HUES64 (cell line): ENCODE data around the gene LCA5L.
"Not testable (repeated sequence)": the region's sequence is repeated elsewhere in the genome, so short reads cannot be mapped to it uniquely, and the experiment has no call there.

Experiments used
- H3K27ac ChIP-seq: 2 replicates; pipeline ENCODE4 v1.7.0; 2013; ENCODE audit warnings: low read depth, low read length, inconsistent platforms
- H3K27me3 ChIP-seq: 2 replicates; pipeline ENCODE4 v1.6.1; 2013; ENCODE audit warnings: mild to moderate bottlenecking, low read length; ENCODE audit not compliant: insufficient read depth
- H3K36me3 ChIP-seq: 2 replicates; pipeline ENCODE4 v1.6.1; 2013; ENCODE audit warnings: mild to moderate bottlenecking, low read length; ENCODE audit not compliant: insufficient read depth
- H3K4me1 ChIP-seq: 2 replicates; pipeline ENCODE4 v1.6.1; 2013; ENCODE audit warnings: mild to moderate bottlenecking, low read length, moderate library complexity; ENCODE audit not compliant: insufficient read depth
- H3K4me3 ChIP-seq: 2 replicates; pipeline ENCODE4 v1.5.1; 2013; ENCODE audit warnings: mild to moderate bottlenecking, low read length, moderate library complexity
- H3K9ac ChIP-seq: 2 replicates; pipeline ENCODE4 v1.6.1; 2013; ENCODE audit warnings: mild to moderate bottlenecking, low read depth, low read length
- H3K9me3 ChIP-seq: 2 replicates; pipeline ENCODE4 v1.6.1; 2013; ENCODE audit warnings: low read depth, low read length; ENCODE audit not compliant: insufficient read depth
- WGBS: fragments of 150-250, 120-280 bp; methylation state at CpG from one replicate; pipeline ENCODE4 v1.1.7; 2013; ENCODE audit warnings: missing lambda C conversion rate; 5-methylcytosine and 5-hydroxymethylcytosine counted together

Gene LCA5L

GRCh38 chr21:39422527-39423241 lies 22.9 kb downstream of the LCA5L start:
- WGBS, result 68% methylated on average over 5 of the region's 5 CpGs
- no peak overlapping the region for H3K4me3 ChIP-seq
- no peaks in the 10 kb centered on the region for H3K36me3 ChIP-seq
- H3K27me3 ChIP-seq, result no peaks in the 10 kb centered on the region
- no peak overlapping the region for H3K27ac ChIP-seq
- no peak overlapping the region for H3K9ac ChIP-seq
- no peaks in the 10 kb centered on the region for H3K9me3 ChIP-seq
- H3K4me1 ChIP-seq, result peaks cover 11% of the 10 kb centered on the region

- H3K4me1 ChIP-seq, result peaks cover 11% of the 10 kb centered on the region
- not testable (repeated sequence) for H3K27me3 ChIP-seq, H3K9ac ChIP-seq, H3K27ac ChIP-seq, H3K36me3 ChIP-seq, H3K4me3 ChIP-seq, H3K9me3 ChIP-seq
- WGBS, result 96% methylated on average over 5 of the region's 5 CpGs
Observed at GRCh38 chr21:39419204-39419603, 26.4 kb downstream of the LCA5L start.

GRCh38 chr21:39406065-39406464 lies 39.5 kb downstream of the LCA5L start:
- Histone ChIP-seq H3K4me3 (no peak overlapping the region), H3K9ac (no peak overlapping the region), H3K27me3 (no peaks in the 10 kb centered on the region), H3K27ac (no peak overlapping the region), H3K4me1 (no peaks in the 10 kb centered on the region), H3K9me3 (peaks cover 9% of the 10 kb centered on the region; the same call in 1 of the 2 replicates), H3K36me3 (peaks cover 13% of the 10 kb centered on the region)
- WGBS, result 96% methylated on average over 2 of the region's 2 CpGs

GRCh38 chr21:39400173-39400572 lies 45.4 kb downstream of the LCA5L start:
- no peaks in the 10 kb centered on the region for H3K4me1 ChIP-seq
- 92% methylated on average over 3 of the region's 8 CpGs for WGBS
- H3K9me3 ChIP-seq, result no peaks in the 10 kb centered on the region
- no peak overlapping the region for H3K9ac ChIP-seq
- H3K4me3 ChIP-seq, result no peak overlapping the region
- peaks cover 23% of the 10 kb centered on the region for H3K36me3 ChIP-seq
- no peaks in the 10 kb centered on the region for H3K27me3 ChIP-seq
- H3K27ac ChIP-seq, result no peak overlapping the region

GRCh38 chr21:39397646-39398385 lies 47.8 kb downstream of the LCA5L start:
- Histone ChIP-seq H3K9me3 (no peaks in the 10 kb centered on the region), H3K27ac (no peak overlapping the region), H3K9ac (0 out of 2 replicates have a peak overlapping the region, but pooled peaks have one; percentile 0), H3K4me1 (no peaks in the 10 kb centered on the region), H3K36me3 (peaks cover 46% of the 10 kb centered on the region), H3K4me3 (no peak overlapping the region), H3K27me3 (no peaks in the 10 kb centered on the region)
- WGBS, result 92% methylated on average over 11 of the region's 11 CpGs

GRCh38 chr21:39392981-39393380 lies 52.6 kb downstream of the LCA5L start:
- H3K27me3 ChIP-seq, result no peaks in the 10 kb centered on the region
- no peaks in the 10 kb centered on the region for H3K9me3 ChIP-seq
- H3K27ac ChIP-seq, result no peak overlapping the region
- H3K4me1 ChIP-seq, result peaks cover 5% of the 10 kb centered on the region; the same call in 1 of the 2 replicates
- peaks cover 64% of the 10 kb centered on the region for H3K36me3 ChIP-seq
- H3K4me3 ChIP-seq, result no peak overlapping the region
- H3K9ac ChIP-seq, result no peak overlapping the region
- 93% methylated on average over 7 of the region's 7 CpGs for WGBS

GRCh38 chr21:39390212-39390765 lies 55.3 kb downstream of the LCA5L start:
- Histone ChIP-seq H3K4me3 (no peak overlapping the region), H3K27me3 (no peaks in the 10 kb centered on the region), H3K36me3 (peaks cover 45% of the 10 kb centered on the region), H3K27ac (no peak overlapping the region; the same call in 1 of the 2 replicates), H3K9ac (no peak overlapping the region), H3K9me3 (no peaks in the 10 kb centered on the region), H3K4me1 (peaks cover 5% of the 10 kb centered on the region)
- WGBS, result 89% methylated on average over 16 of the region's 16 CpGs

- Histone ChIP-seq H3K4me1 (peaks cover 5% of the 10 kb centered on the region), H3K27me3 (no peaks in the 10 kb centered on the region), H3K27ac (no peak overlapping the region), H3K9me3 (no peaks in the 10 kb centered on the region), H3K9ac (no peak overlapping the region), H3K36me3 (peaks cover 31% of the 10 kb centered on the region), H3K4me3 (peak overlapping the region; percentile 57; the same call in 1 of the 2 replicates)
- WGBS, result 27% methylated on average over 10 of the region's 10 CpGs
Observed at GRCh38 chr21:39388811-39389155, 56.8 kb downstream of the LCA5L start.

- Histone ChIP-seq H3K9ac (peak overlapping the region; percentile 52), H3K9me3 (no peaks in the 10 kb centered on the region), H3K4me1 (peaks cover 5% of the 10 kb centered on the region), H3K27ac (peak overlapping the region; percentile 60; the same call in 1 of the 2 replicates), H3K27me3 (no peaks in the 10 kb centered on the region), H3K36me3 (peaks cover 25% of the 10 kb centered on the region), H3K4me3 (peak overlapping the region; percentile 57)
- 17% methylated on average over 35 of the region's 35 CpGs for WGBS
Observed at GRCh38 chr21:39388038-39388810, 57.4 kb downstream of the LCA5L start.

GRCh38 chr21:39387461-39388037 lies 58.0 kb downstream of the LCA5L start:
- Histone ChIP-seq H3K36me3 (peaks cover 18% of the 10 kb centered on the region), H3K4me1 (peaks cover 5% of the 10 kb centered on the region), H3K27ac (peak overlapping the region; percentile 60; the same call in 1 of the 2 replicates), H3K9ac (peak overlapping the region; percentile 52), H3K27me3 (no peaks in the 10 kb centered on the region), H3K4me3 (peak overlapping the region; percentile 57), H3K9me3 (no peaks in the 10 kb centered on the region)
- 2% methylated on average over 20 of the region's 21 CpGs for WGBS
